Loucy (cell line): Measurements from ENCODE around the gene SLC17A1.

Experiments
- H2AFZ ChIP-seq: fragments of 200-600 bp; sonication (generic); 2 replicates; pipeline ENCODE4 v1.6.0; 2016; ENCODE audit warnings: antibody characterized with exemption, mild to moderate bottlenecking, low read length, moderate library complexity
- H3F3A ChIP-seq: fragments of 200-600 bp; 2 replicates; pipeline ENCODE4 v1.6.0; 2016; ENCODE audit warnings: antibody characterized with exemption, low read depth, mild to moderate bottlenecking
- H3K27me3 ChIP-seq: fragments of 200-600 bp; sonication (generic); 2 replicates; pipeline ENCODE4 v1.6.1; 2014; ENCODE audit warnings: low read length, mild to moderate bottlenecking; ENCODE audit not compliant: insufficient read depth, poor library complexity, severe bottlenecking
- H3K36me3 ChIP-seq: fragments of 200-600 bp; sonication (generic); 2 replicates; pipeline ENCODE4 v1.6.1; 2016; ENCODE audit warnings: low read length; ENCODE audit not compliant: insufficient read depth
- H3K4me1 ChIP-seq: fragments of 200-600 bp; sonication (generic); 2 replicates; pipeline ENCODE4 v1.5.1; 2014; ENCODE audit warnings: low read length, mild to moderate bottlenecking; ENCODE audit not compliant: insufficient read depth, poor library complexity, severe bottlenecking
- H3K4me2 ChIP-seq: fragments of 200-600 bp; sonication (generic); 2 replicates; pipeline ENCODE4 v1.6.0; 2014; ENCODE audit warnings: antibody characterized with exemption, low read length, low read depth, mild to moderate bottlenecking; ENCODE audit not compliant: poor library complexity, severe bottlenecking
- H3K4me3 ChIP-seq: fragments of 200-600 bp; sonication (generic); 2 replicates; pipeline ENCODE4 v1.5.1; 2014; ENCODE audit warnings: low read length, mild to moderate bottlenecking, mixed read lengths; ENCODE audit not compliant: poor library complexity, severe bottlenecking
- H3K79me2 ChIP-seq: fragments of 200-600 bp; sonication (generic); 2 replicates; pipeline ENCODE4 v1.6.1; 2014; ENCODE audit warnings: low read length; ENCODE audit not compliant: insufficient read depth
- H3K9ac ChIP-seq: fragments of 200-600 bp; sonication (generic); 2 replicates; pipeline ENCODE4 v1.6.0; 2014; ENCODE audit warnings: mild to moderate bottlenecking, low read depth, low read length, moderate library complexity; ENCODE audit not compliant: poor library complexity, severe bottlenecking
- H3K9me2 ChIP-seq: fragments of 200-600 bp; sonication (generic); replicated peaks from 2 replicates; pipeline ENCODE4 v1.6.1; 2016; ENCODE audit warnings: low read depth, low read length, mixed read lengths
- H3K9me3 ChIP-seq: fragments of 200-600 bp; sonication (generic); 2 replicates; pipeline ENCODE4 v1.6.1; 2014; ENCODE audit warnings: mild to moderate bottlenecking, antibody characterized with exemption, low read length, low read depth; ENCODE audit not compliant: insufficient read depth
- H4K20me1 ChIP-seq: fragments of 200-600 bp; sonication (generic); 2 replicates; pipeline ENCODE4 v1.6.0; 2014; ENCODE audit warnings: antibody characterized with exemption, low read length, mild to moderate bottlenecking; ENCODE audit not compliant: insufficient read depth, poor library complexity, severe bottlenecking
- EZH2phosphoT487 ChIP-seq: fragments of 200-600 bp; IDR thresholded peaks from 2 replicates; pipeline ENCODE4 v1.6.1; 2018; ENCODE audit warnings: antibody characterized with exemption, mild to moderate bottlenecking, moderate library complexity, borderline replicate concordance
- TF ChIP-seq, protein P1 (sequence below): fragments of 200-600 bp; sonication (generic); conservative IDR thresholded peaks from 2 replicates; pipeline ENCODE4 v1.5.1; 2014; ENCODE audit warnings: mild to moderate bottlenecking, antibody characterized with exemption, low read length

The SLC17A1 gene

DNA sequence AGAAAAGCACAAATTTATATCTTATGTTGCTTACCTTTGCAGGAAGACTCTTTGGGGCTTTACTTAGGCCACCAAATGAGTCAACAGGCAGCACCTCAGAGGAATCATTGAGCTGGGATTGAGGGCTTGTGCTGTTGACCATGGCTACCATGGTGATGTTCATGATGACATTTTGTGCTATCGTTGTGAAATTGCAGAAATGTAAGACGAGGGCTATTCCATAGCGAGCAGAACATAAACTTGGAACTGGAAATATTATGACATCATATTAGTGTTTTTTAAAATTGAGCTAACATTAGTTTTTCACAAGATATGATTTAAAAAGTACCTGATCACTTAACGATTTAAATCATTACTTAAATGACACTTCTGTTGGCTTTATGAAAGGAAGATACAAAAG lies 30.3 kb upstream of the SLC17A1 start:
- Histone ChIP-seq H3K27me3 (no peaks in the 10 kb centered on the region), H3F3A (no peaks in the 10 kb centered on the region), H3K9me2 (no peaks in the 10 kb centered on the region), H3K9me3 (no peaks in the 10 kb centered on the region), H3K4me3 (no peak overlapping the region), H3K36me3 (no peaks in the 10 kb centered on the region), H3K79me2 (no peaks in the 10 kb centered on the region), H4K20me1 (no peaks in the 10 kb centered on the region), H3K4me1 (peaks cover 18% of the 10 kb centered on the region), H2AFZ (no peak overlapping the region), H3K9ac (no peak overlapping the region), H3K4me2 (no peak overlapping the region)
- TF ChIP-seq, protein P1, sequence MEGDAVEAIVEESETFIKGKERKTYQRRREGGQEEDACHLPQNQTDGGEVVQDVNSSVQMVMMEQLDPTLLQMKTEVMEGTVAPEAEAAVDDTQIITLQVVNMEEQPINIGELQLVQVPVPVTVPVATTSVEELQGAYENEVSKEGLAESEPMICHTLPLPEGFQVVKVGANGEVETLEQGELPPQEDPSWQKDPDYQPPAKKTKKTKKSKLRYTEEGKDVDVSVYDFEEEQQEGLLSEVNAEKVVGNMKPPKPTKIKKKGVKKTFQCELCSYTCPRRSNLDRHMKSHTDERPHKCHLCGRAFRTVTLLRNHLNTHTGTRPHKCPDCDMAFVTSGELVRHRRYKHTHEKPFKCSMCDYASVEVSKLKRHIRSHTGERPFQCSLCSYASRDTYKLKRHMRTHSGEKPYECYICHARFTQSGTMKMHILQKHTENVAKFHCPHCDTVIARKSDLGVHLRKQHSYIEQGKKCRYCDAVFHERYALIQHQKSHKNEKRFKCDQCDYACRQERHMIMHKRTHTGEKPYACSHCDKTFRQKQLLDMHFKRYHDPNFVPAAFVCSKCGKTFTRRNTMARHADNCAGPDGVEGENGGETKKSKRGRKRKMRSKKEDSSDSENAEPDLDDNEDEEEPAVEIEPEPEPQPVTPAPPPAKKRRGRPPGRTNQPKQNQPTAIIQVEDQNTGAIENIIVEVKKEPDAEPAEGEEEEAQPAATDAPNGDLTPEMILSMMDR = no peak
- no peak for TF ChIP-seq EZH2phosphoT487

DNA sequence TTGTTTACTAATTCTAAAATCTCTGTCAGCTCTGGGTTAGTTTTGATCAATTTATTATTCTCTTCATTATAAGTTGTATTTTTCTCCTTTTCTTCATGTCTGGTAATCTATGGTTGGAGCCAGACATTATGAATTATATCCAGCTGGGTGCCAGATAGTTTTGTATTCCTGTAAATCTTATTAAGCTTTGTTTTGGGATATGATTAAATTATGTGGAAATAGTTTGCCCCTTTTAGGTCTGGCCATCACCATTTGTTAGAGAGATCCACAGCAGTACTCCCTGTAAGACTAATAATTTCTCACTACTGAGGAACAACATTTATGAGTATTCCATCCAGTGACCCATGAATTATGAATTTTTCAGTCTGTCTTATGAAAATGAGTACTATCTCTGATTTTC lies 20.9 kb upstream of the SLC17A1 start:
- Histone ChIP-seq H2AFZ (no peak overlapping the region), H3K79me2 (no peaks in the 10 kb centered on the region), H3K4me2 (no peak overlapping the region), H3K9ac (no peak overlapping the region), H3K27me3 (no peaks in the 10 kb centered on the region), H4K20me1 (no peaks in the 10 kb centered on the region), H3K36me3 (no peaks in the 10 kb centered on the region), H3F3A (no peaks in the 10 kb centered on the region), H3K9me3 (no peaks in the 10 kb centered on the region), H3K4me3 (no peak overlapping the region), H3K9me2 (no peaks in the 10 kb centered on the region), H3K4me1 (no peaks in the 10 kb centered on the region)
- no peak for TF ChIP-seq EZH2phosphoT487
- TF ChIP-seq, protein P1 = no peak

DNA sequence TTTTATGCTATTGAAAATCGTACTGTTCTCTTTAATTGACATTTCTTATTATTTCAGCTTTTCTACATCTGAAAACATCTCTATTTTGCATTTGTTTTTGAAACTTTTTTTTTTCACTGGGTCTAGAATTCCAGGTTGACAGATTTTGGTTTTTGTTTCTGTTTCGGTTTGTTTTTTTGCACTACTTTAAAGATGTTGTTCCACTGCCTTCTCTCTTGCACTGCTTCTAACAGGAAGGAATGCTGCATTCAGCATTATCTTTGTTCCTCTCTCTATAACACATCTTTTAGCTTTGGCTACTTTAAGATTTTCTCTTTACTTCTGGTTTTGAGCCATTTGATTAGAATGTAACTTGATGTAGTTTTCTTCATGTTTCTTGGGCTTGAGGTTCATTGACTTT lies 20.1 kb upstream of the SLC17A1 start:
- Histone ChIP-seq H3K4me1 (no peaks in the 10 kb centered on the region), H3K27me3 (no peaks in the 10 kb centered on the region), H3K36me3 (no peaks in the 10 kb centered on the region), H3K9me2 (no peaks in the 10 kb centered on the region), H4K20me1 (no peaks in the 10 kb centered on the region), H3K4me2 (no peak overlapping the region), H3K9ac (no peak overlapping the region), H2AFZ (peak overlapping the region; percentile 54), H3K9me3 (no peaks in the 10 kb centered on the region), H3K4me3 (no peak overlapping the region), H3F3A (no peaks in the 10 kb centered on the region), H3K79me2 (no peaks in the 10 kb centered on the region)
- TF ChIP-seq EZH2phosphoT487 = no peak
- TF ChIP-seq, protein P1 = no peak
